ENCODE results near the gene SPECC1L.
"Not testable (repeated sequence)": the region's sequence is repeated elsewhere in the genome, so short reads cannot be mapped to it uniquely, and the experiment has no call there.

The SPECC1L gene

DNA sequence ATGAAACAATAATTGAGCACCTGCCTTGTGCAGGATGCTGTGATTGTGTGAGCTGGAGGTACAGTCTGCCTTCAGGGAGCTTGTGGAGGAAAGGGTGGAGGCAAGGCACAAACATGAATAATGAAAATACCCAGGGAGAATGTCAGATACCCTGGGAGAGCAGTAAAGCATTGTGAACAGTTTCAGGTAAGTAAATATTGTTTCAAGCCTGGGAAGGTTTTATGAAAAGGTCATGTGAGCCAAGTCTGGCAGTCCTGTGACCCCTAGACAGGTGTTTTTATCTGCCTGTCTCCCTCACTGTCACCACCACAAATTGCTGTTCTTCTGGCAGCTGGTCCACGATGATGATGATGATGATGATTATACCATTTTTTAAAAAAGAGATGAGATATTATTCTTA is 32.0 kb downstream of the SPECC1L start:
- no peak for TF ChIP-seq CTCF (IDR thresholded peaks at IDR 0.05; ENCODE audit: low read depth, low read length)
- DNase-seq (ENCODE audit: low read depth, low spot score), result no peak
- no peak overlapping the region for H3K4me3 ChIP-seq (ENCODE audit: low read depth, low read length)
- in situ Hi-C loops (cut with HindIII; ENCODE audit: low sequenced_read_pairs), result no loop called here

GRCh38 chr22:24303007-24303406 is 32.4 kb downstream of the SPECC1L start:
- no peak for TF ChIP-seq CTCF (IDR thresholded peaks at IDR 0.05; ENCODE audit: low read depth, low read length)
- no peak overlapping the region for H3K4me3 ChIP-seq (ENCODE audit: low read depth, low read length)
- in situ Hi-C loops (cut with HindIII; ENCODE audit: low sequenced_read_pairs), result no loop called here
- DNase-seq (ENCODE audit: low read depth, low spot score), result no peak

GRCh38 chr22:24304062-24304675 is 33.5 kb downstream of the SPECC1L start:
- in situ Hi-C loops (cut with HindIII; ENCODE audit: low sequenced_read_pairs), result no loop called here
- no peak overlapping the region for H3K4me3 ChIP-seq (ENCODE audit: low read depth, low read length)
- no peak for DNase-seq (ENCODE audit: low read depth, low spot score)
- no peak for TF ChIP-seq CTCF (IDR thresholded peaks at IDR 0.05; ENCODE audit: low read depth, low read length)

DNA sequence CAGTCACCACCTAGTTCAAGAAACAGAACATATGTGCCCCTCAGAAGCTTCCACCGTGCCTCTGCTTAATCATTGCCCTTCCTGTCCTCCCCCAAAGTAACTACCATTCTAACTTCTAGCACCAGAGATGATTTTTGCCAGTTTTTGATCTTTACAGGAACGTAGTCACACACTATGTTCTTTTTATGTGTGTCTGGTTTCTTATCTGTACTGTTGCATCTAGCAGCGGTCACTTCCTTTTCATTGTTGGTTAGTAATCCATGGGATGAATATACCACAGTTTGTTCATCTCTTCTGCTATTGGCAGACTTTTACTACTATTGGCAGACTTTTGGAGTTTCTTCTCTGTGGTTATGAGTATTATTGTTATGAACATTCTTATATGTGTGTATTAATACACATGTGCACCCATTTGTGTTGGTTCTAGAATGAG is 34.6 kb downstream of the SPECC1L start:
- TF ChIP-seq CTCF (IDR thresholded peaks at IDR 0.05; ENCODE audit: low read depth, low read length), result no peak
- no peak overlapping the region for H3K4me3 ChIP-seq (ENCODE audit: low read depth, low read length)
- peak; percentile 40 for DNase-seq (ENCODE audit: low read depth, low spot score)
- in situ Hi-C loops (cut with HindIII; ENCODE audit: low sequenced_read_pairs), result no loop called here

DNA sequence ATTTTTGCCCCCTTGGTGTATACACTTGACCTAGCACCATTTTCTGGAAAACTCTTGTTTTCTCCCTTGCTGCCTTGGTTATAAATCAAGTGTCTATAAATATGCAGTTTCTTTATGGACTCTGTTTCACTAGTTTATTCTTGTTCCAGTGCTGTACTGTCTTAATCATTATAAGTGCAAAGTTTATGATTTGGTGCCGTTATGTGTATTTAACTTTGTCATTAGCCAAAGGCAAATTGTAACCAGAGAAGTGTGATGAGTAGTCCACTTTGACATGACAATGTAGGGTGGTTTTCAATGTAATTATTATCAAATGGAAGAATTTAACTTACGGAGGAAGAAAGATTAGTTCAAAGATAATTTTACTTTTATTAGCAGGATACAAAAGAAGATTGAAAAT is 40.3 kb downstream of the SPECC1L start:
- no peak overlapping the region for H3K4me3 ChIP-seq (ENCODE audit: low read depth, low read length)
- in situ Hi-C loops (cut with HindIII; ENCODE audit: low sequenced_read_pairs), result no loop called here
- no peak for DNase-seq (ENCODE audit: low read depth, low spot score)
- TF ChIP-seq CTCF (IDR thresholded peaks at IDR 0.05; ENCODE audit: low read depth, low read length), result no peak

DNA sequence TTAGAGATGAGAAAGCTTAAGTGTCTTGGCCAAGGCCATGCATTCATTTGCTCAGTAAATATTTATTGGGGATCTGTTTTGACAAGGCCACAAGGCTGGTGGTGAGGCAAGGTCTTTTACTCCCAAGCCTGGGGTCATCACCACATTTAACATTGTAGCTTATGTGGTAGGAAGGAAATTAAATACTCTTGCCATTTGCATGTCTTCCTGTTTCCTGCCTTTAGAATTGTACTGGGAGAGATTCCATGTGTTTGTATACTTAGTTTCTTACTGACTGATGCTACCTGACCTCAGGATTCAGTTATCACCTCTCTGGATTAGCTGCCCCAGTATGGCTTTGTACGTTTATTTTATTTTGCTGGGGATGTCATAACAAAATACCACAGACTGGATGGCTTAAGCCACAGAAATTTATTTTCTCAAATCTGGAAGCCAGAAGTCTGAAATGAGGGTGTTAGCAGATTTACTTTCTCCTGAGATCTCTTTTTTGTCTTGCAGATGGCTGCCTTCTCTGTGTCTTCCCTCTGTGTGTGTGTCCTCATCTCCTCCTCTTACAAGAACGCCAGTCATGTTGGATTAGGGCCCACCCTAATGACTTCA is 44.8 kb downstream of the SPECC1L start:
- no peak overlapping the region for H3K4me3 ChIP-seq (ENCODE audit: low read depth, low read length)
- peak; percentile 49 for DNase-seq (ENCODE audit: low read depth, low spot score)
- TF ChIP-seq CTCF (IDR thresholded peaks at IDR 0.05; ENCODE audit: low read depth, low read length), result no peak
- in situ Hi-C loops (cut with HindIII; ENCODE audit: low sequenced_read_pairs), result no loop called here

DNA sequence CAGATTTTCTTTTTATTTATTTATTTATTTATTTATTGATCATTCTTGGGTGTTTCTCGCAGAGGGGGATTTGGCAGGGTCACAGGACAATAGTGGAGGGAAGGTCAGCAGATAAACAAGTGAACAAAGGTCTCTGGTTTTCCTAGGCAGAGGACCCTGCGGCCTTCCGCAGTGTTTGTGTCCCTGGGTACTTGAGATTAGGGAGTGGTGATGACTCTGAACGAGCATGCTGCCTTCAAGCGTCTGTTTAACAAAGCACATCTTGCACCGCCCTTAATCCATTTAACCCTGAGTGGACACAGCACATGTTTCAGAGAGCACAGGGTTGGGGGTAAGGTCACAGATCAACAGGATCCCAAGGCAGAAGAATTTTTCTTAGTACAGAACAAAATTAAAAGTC is 45.6 kb downstream of the SPECC1L start:
- in situ Hi-C loops (cut with HindIII; ENCODE audit: low sequenced_read_pairs); H3K4me3 ChIP-seq (ENCODE audit: low read depth, low read length); DNase-seq (ENCODE audit: low read depth, low spot score): not testable (repeated sequence)

GRCh38 chr22:24317511-24317910 is 46.9 kb downstream of the SPECC1L start:
- in situ Hi-C loops (cut with HindIII; ENCODE audit: low sequenced_read_pairs); DNase-seq (ENCODE audit: low read depth, low spot score): not testable (repeated sequence)

More at GRCh38 chr22:24317511-24317910, 46.9 kb downstream of the SPECC1L start:
- not testable (repeated sequence) for H3K4me3 ChIP-seq (ENCODE audit: low read depth, low read length)

All from astrocyte of the spinal cord (primary cell).